Nephron progenitor cell (in vitro differentiated cells): ENCODE measurements around the gene SDK2.
A peak's percentile ranks its signal among the peaks of the same experiment; 100 is the strongest.

ENCODE experiments used
- DNase-seq: peaks from one replicate; pipeline ENCODE4 v3.0.0; 2021
- H3K27ac Mint-ChIP-seq: 2 replicates; pipeline ENCODE4 v1.8.0; 2021; ENCODE audit warnings: mild to moderate bottlenecking, moderate library complexity, mixed read lengths
- H3K27me3 Mint-ChIP-seq: 2 replicates; pipeline ENCODE4 v1.8.0; 2021; ENCODE audit warnings: mild to moderate bottlenecking, low read depth, mixed read lengths; ENCODE audit not compliant: poor library complexity
- H3K36me3 Mint-ChIP-seq: 2 replicates; pipeline ENCODE4 v1.8.0; 2021; ENCODE audit warnings: low read depth, mixed read lengths
- H3K4me1 Mint-ChIP-seq: 2 replicates; pipeline ENCODE4 v1.8.0; 2021; ENCODE audit warnings: mixed read lengths
- H3K4me3 Mint-ChIP-seq: 2 replicates; pipeline ENCODE4 v1.8.0; 2021; ENCODE audit warnings: mild to moderate bottlenecking, moderate library complexity, mixed read lengths
- H3K9me3 Mint-ChIP-seq: 2 replicates; pipeline ENCODE4 v1.8.0; 2021; ENCODE audit warnings: mild to moderate bottlenecking, moderate library complexity, mixed read lengths
- CTCF ChIP-seq: fragments of 200-600 bp; sonication (generic); IDR thresholded peaks from 2 replicates; pipeline ENCODE4 v1.5.0; 2021; ENCODE audit warnings: antibody characterized with exemption

The SDK2 gene

GRCh38 chr17:73552300-73553048 is 91.8 kb downstream of the SDK2 start:
- H3K9me3 Mint-ChIP-seq, result no peaks in the 10 kb centered on the region
- no peaks in the 10 kb centered on the region for H3K36me3 Mint-ChIP-seq
- no peak overlapping the region for H3K4me3 Mint-ChIP-seq
- peaks cover 69% of the 10 kb centered on the region for H3K4me1 Mint-ChIP-seq
- no peak for TF ChIP-seq CTCF
- no peak for DNase-seq
- H3K27me3 Mint-ChIP-seq, result peaks cover 9% of the 10 kb centered on the region
- H3K27ac Mint-ChIP-seq, result peak overlapping the region; percentile 78

- no peak for DNase-seq
- Mint-ChIP-seq H3K36me3 (no peaks in the 10 kb centered on the region), H3K27me3 (peaks cover 9% of the 10 kb centered on the region), H3K9me3 (no peaks in the 10 kb centered on the region), H3K27ac (peak overlapping the region; percentile 62), H3K4me1 (peaks cover 77% of the 10 kb centered on the region), H3K4me3 (no peak overlapping the region)
- no peak for TF ChIP-seq CTCF
Observed at GRCh38 chr17:73551759-73552158, 92.5 kb downstream of the SDK2 start.

GRCh38 chr17:73551144-73551543 is 93.1 kb downstream of the SDK2 start:
- Mint-ChIP-seq H3K27ac (no peak overlapping the region), H3K27me3 (peaks cover 9% of the 10 kb centered on the region), H3K36me3 (no peaks in the 10 kb centered on the region), H3K4me3 (no peak overlapping the region), H3K9me3 (no peaks in the 10 kb centered on the region), H3K4me1 (peaks cover 80% of the 10 kb centered on the region)
- TF ChIP-seq CTCF, result no peak
- DNase-seq, result no peak

- Mint-ChIP-seq H3K9me3 (no peaks in the 10 kb centered on the region), H3K4me1 (peaks cover 80% of the 10 kb centered on the region), H3K27ac (no peak overlapping the region), H3K4me3 (peak overlapping the region; percentile 58), H3K36me3 (no peaks in the 10 kb centered on the region), H3K27me3 (peaks cover 9% of the 10 kb centered on the region)
- DNase-seq, result no peak
- TF ChIP-seq CTCF, result no peak
Observed at GRCh38 chr17:73550556-73550955, 93.7 kb downstream of the SDK2 start.

- Mint-ChIP-seq H3K36me3 (no peaks in the 10 kb centered on the region), H3K9me3 (no peaks in the 10 kb centered on the region), H3K4me1 (peaks cover 80% of the 10 kb centered on the region), H3K27me3 (peaks cover 9% of the 10 kb centered on the region), H3K4me3 (peak overlapping the region; percentile 15), H3K27ac (peak overlapping the region; percentile 28)
- TF ChIP-seq CTCF, result no peak
- no peak for DNase-seq
Observed at GRCh38 chr17:73549841-73550430, 94.3 kb downstream of the SDK2 start.
